Measurements from ENCODE around the gene CCDC74A. TPM values are rescaled to one million over a fixed set of nuclear protein-coding genes. Genes with fewer than 3 reads are reported as not detected.

Gene CCDC74A
- total RNA-seq, 1 donor from 2014 or later = 1.1 TPM

- CTCF ChIA-PET = no interaction called here
- POLR2A ChIA-PET = no interaction called here
- intact Hi-C loops (cut with micrococcal nuclease) = no loop called here
- H3K9me3 Mint-ChIP-seq = no peaks in the 10 kb centered on the region
- ATAC-seq (ENCODE audit: low read depth) (no peak), DNase-seq (no peak)
- H3K4me3 Mint-ChIP-seq = no peak overlapping the region
- H3K36me3 Mint-ChIP-seq (ENCODE audit: low read depth) = no peaks in the 10 kb centered on the region
- H3K27me3 Mint-ChIP-seq = peaks cover 25% of the 10 kb centered on the region
- TF ChIP-seq CTCF (IDR thresholded peaks at IDR 0.05) = no peak
- peaks cover 26% of the 10 kb centered on the region for H3K4me1 Mint-ChIP-seq
- H3K27ac Mint-ChIP-seq = no peak overlapping the region
These were observed 52.5 kb downstream of the CCDC74A start for GRCh38 chr2:131580187-131580586.

Other genes with a start within 250 kb of the CCDC74A start
- gene RAB6D, start 163.7 kb upstream of the CCDC74A start, total RNA-seq = not detected in 2 replicates
- gene TUBA3D, start 51.8 kb upstream of the CCDC74A start, total RNA-seq = not detected in 2 replicates
- gene MZT2A, start 35.5 kb upstream of the CCDC74A start, total RNA-seq = 67.1 and 82.2 TPM in 2 replicates